Measurements from ENCODE around the gene DIP2A.
"Not testable (repeated sequence)": the region's sequence is repeated elsewhere in the genome, so short reads cannot be mapped to it uniquely, and the experiment has no call there.

The DIP2A gene

GRCh38 chr21:46448855-46449254 is 9.8 kb upstream of the DIP2A start:
- DNase-seq: not testable (repeated sequence)

- DNase-seq: no peak
Observed at GRCh38 chr21:46452710-46453109, 6.0 kb upstream of the DIP2A start.

- no peak for DNase-seq
Observed at GRCh38 chr21:46454142-46454541, 4.5 kb upstream of the DIP2A start.

GRCh38 chr21:46454634-46455390 is 3.9 kb upstream of the DIP2A start:
- DNase-seq: no peak

GRCh38 chr21:46455575-46456385 is 2.9 kb upstream of the DIP2A start:
- DNase-seq: no peak

GRCh38 chr21:46456750-46457149 is 1.9 kb upstream of the DIP2A start:
- DNase-seq: no peak

GRCh38 chr21:46457801-46458314 is 833 bp upstream of the DIP2A start:
- DNase-seq: peak; percentile 46

- DNase-seq: no peak
Observed at GRCh38 chr21:46459024-46459355, 299 bp downstream of the DIP2A start.

- peak; percentile 10 for DNase-seq
Observed at GRCh38 chr21:46459356-46460112, 843 bp downstream of the DIP2A start.

GRCh38 chr21:46461909-46462308 is 3.2 kb downstream of the DIP2A start:
- DNase-seq: no peak

- DNase-seq: not testable (repeated sequence)
Observed at GRCh38 chr21:46465153-46465552, 6.5 kb downstream of the DIP2A start.

- no peak for DNase-seq
Observed at GRCh38 chr21:46465651-46466050, 7.0 kb downstream of the DIP2A start.

- no peak for DNase-seq
Observed at GRCh38 chr21:46468108-46468774, 9.6 kb downstream of the DIP2A start.

GRCh38 chr21:46469275-46469674 is 10.6 kb downstream of the DIP2A start:
- no peak for DNase-seq

- no peak for DNase-seq
Observed at GRCh38 chr21:46471514-46471913, 12.8 kb downstream of the DIP2A start.

- no peak for DNase-seq
Observed at GRCh38 chr21:46472246-46472645, 13.6 kb downstream of the DIP2A start.

- DNase-seq: no peak
Observed at GRCh38 chr21:46474382-46474781, 15.7 kb downstream of the DIP2A start.

- no peak for DNase-seq
Observed at GRCh38 chr21:46475296-46475695, 16.6 kb downstream of the DIP2A start.

GRCh38 chr21:46477765-46478164 is 19.1 kb downstream of the DIP2A start:
- DNase-seq: no peak

GRCh38 chr21:46478910-46479309 is 20.2 kb downstream of the DIP2A start:
- no peak for DNase-seq

- DNase-seq: no peak
Observed at GRCh38 chr21:46480466-46480865, 21.8 kb downstream of the DIP2A start.

- no peak for DNase-seq
Observed at GRCh38 chr21:46482225-46482845, 23.6 kb downstream of the DIP2A start.
